Epithelial cell of proximal tubule (primary cell): ENCODE data around the gene CHP1. TPM values are rescaled to one million over a fixed set of nuclear protein-coding genes. Genes with fewer than 3 reads are reported as not detected.

Experiments
- DNase-seq: peaks from one replicate; pipeline ENCODE4 v3.0.0-alpha.2; 2011; ENCODE audit warnings: low read depth
- H3K4me3 ChIP-seq: 2 replicates; pipeline ENCODE4 v1.5.1; 2011; ENCODE audit warnings: low read depth, mild to moderate bottlenecking, low read length
- total RNA-seq: library from RNA; depleted of rRNA; stranded (reverse); fragments of >200 nt; gene quantifications from 2 replicates; pipeline ENCODE4 v1.2.3, GENCODE V29; 2015
- TF ChIP-seq, protein P1 (sequence below): conservative IDR thresholded peaks from 2 replicates; pipeline ENCODE4 v1.5.1; 2012; ENCODE audit warnings: low read depth, mild to moderate bottlenecking, low read length

The CHP1 gene
- total RNA-seq: 75.2 and 97.4 TPM in 2 replicates

DNA sequence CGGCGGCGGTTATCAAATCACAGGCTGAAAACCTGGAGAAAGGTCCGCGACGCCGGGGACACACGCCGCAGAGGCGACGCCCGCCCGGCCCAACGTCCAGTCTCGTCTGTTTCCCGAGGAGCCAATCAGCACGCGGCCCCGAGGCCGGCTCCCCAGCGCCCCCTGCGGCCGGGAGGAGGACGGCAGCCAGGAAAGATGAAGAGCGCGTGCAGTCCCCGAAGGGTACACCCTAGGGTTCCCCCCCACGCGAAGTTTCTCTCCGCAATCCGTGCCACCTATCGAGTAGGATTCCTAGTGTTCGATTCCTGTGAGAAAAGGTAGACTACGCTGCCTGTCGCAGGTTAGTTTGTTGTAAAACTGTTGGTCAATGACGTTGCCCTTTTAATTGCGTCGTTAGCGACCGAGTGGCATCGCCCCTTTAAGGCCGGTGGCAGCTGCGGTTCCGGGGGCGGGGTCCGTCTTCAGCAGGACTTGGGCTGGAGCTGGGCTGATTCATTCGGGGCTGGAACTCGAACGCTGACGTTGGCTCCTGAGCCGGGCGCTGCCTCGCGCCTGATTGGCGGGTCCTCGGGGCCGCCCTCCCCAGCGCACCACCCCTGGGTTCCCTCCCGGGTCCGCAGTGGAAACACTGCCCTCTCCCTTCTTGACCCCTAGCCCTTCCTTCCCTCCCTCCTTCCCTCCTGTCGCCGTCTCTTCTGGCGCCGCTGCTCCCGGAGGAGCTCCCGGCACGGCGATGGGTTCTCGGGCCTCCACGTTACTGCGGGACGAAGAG, at the start of gene CHP1, which contains the start of gene EXD1:
Gene CHP1, plus strand, starts transcription at position 619 of the 772 bp plus-strand sequence. Its CDS starts 115 bp downstream, at position 734.
Gene EXD1, minus strand, starts transcription at position 108 of the 772 bp plus-strand sequence. CDS start 4,182 bp downstream, outside the sequence.
- TF ChIP-seq, protein P1, sequence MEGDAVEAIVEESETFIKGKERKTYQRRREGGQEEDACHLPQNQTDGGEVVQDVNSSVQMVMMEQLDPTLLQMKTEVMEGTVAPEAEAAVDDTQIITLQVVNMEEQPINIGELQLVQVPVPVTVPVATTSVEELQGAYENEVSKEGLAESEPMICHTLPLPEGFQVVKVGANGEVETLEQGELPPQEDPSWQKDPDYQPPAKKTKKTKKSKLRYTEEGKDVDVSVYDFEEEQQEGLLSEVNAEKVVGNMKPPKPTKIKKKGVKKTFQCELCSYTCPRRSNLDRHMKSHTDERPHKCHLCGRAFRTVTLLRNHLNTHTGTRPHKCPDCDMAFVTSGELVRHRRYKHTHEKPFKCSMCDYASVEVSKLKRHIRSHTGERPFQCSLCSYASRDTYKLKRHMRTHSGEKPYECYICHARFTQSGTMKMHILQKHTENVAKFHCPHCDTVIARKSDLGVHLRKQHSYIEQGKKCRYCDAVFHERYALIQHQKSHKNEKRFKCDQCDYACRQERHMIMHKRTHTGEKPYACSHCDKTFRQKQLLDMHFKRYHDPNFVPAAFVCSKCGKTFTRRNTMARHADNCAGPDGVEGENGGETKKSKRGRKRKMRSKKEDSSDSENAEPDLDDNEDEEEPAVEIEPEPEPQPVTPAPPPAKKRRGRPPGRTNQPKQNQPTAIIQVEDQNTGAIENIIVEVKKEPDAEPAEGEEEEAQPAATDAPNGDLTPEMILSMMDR: peak; percentile 92
- peak within 1 kb of the TSS; percentile 94 for H3K4me3 ChIP-seq
- peak; percentile 73 for DNase-seq

DNA sequence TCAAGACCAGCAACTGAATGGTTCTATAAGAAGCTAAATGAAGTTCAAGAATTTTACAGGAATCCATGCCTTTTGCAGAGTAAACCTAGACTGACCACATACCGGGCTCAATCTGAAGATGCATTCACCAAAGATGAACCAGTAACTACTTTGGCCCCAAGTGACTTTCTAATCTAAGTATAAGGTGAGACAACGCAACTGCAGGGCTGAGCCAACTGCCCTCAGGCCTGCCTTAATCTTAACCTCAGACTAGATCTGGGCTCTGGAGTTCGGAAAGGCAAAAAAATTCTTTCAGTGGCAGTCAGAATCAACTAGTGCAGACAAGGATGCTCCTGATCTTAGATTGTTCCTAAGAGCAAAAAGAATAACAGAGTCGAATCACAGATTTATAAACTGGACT, 48.8 kb upstream of the CHP1 start:
- no peak for DNase-seq
- H3K4me3 ChIP-seq: no peak overlapping the region
- TF ChIP-seq, protein P1: no peak

DNA sequence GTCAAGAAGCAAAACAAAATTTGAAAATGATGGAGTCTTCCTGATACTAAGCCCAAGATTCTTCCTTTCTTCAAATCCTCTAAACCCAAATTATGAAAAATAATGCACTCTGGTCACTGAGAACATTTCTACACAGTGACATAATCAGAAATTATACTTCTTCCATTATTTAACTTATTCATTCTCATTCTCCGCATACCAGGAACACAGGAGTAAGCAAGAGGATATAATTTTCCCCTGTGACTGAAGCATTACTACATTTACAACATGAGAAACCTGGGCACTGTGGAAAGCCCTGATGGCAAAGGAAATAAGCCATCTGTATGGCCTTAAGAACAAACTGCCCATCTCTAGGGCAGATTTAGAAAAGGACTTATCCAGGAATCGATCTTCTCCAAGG, 47.5 kb upstream of the CHP1 start:
- no peak overlapping the region for H3K4me3 ChIP-seq
- TF ChIP-seq, protein P1: no peak
- no peak for DNase-seq

DNA sequence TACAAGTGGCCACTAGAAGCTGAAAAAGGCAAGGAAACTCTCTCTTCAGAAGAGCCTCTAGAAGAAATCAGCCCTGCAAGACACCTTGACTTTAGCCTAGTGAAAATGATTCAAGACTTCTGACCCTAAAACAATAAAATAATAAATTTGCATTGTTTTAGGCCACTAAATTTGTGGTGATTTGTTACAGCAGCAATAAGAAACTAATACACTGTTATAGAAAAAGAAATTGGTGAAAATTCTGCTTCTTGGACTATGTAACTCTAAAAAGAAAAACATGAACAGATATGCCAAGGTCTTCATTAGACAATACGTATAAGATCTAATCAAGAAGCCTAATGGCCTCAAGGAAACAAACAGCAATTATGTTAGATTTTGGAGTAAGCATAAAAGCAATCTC, 36.6 kb upstream of the CHP1 start:
- TF ChIP-seq, protein P1: no peak
- DNase-seq: no peak
- H3K4me3 ChIP-seq: no peak overlapping the region

DNA sequence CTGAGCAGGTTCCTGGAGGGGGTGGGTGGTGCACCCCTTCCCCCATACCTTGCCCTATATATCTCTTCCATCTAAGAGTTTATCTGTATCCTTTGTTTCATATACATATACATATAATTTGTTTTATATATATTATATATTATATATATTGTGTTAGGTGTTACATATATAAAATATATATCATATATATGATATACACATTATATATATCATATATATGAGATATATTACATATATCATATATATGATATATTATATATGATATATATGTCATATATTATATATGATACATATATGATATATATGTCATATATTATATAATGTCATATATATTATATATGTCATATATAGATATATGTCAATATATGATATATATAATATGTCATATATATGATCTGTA, 31.6 kb upstream of the CHP1 start:
- no peak overlapping the region for H3K4me3 ChIP-seq

DNA sequence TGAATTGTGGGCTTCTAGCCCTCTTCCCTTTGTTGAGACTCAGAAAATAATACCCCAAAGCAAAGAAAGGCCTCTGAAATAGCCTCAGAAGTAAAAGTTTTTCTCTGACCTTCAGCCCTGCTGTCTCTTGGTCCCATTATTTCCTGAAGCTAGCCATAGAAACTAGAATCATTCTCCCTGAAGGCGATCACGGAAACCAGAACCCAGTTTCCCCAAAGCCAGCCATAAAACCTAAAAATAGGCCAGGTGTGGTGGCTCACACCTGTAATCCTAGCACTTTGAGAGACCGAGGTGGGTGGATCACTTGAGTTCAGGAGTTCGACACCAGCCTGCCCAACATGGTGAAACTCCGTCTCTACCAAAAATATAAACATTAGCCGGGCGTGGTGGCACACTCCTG, 27.7 kb upstream of the CHP1 start:
- DNase-seq: no peak
- H3K4me3 ChIP-seq: no peak overlapping the region
- TF ChIP-seq, protein P1: no peak

More for the DNA sequence above, 31.6 kb upstream of the CHP1 start:
- DNase-seq: no peak
- TF ChIP-seq, protein P1: no peak

DNA sequence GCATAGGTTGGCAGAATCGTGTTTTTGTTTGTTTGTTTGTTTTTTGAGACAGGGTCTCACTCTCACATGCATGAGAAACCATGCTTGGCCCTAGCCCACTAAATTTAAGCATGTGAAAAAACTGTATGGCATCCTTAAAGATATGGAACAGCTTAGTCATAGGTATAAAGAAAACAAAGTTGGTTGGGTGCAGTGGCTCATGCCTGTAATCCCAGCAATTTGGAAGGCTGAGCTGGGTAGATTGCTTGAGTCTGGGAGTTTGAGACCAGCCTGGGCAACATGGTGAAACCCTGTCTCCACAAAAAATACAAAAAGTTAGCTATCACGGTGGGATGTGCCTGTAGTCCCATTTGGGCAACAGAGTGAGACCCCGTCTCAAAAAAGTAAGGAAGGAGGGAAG, 25.8 kb upstream of the CHP1 start:
- TF ChIP-seq, protein P1: no peak
- DNase-seq: no peak
- H3K4me3 ChIP-seq: no peak overlapping the region
